ENCODE data around the gene SLC35D3.
"Not testable (repeated sequence)": the region's sequence is repeated elsewhere in the genome, so short reads cannot be mapped to it uniquely, and the experiment has no call there.

The SLC35D3 gene

GRCh38 chr6:136967876-136968752 lies 46.0 kb downstream of the SLC35D3 start:
- DNase-seq: no peak

GRCh38 chr6:136968837-136969236 lies 46.7 kb downstream of the SLC35D3 start:
- no peak for DNase-seq

GRCh38 chr6:136969433-136969832 lies 47.3 kb downstream of the SLC35D3 start:
- DNase-seq: no peak

- DNase-seq: no peak
Observed at GRCh38 chr6:136969930-136970329, 47.8 kb downstream of the SLC35D3 start.

- DNase-seq: no peak
Observed at GRCh38 chr6:136971609-136972008, 49.5 kb downstream of the SLC35D3 start.

- not testable (repeated sequence) for DNase-seq
Observed at GRCh38 chr6:136973781-136974180, 51.7 kb downstream of the SLC35D3 start.
